Mesothelial cell of epicardium (in vitro differentiated cells): ENCODE data around the gene PMIS2. TPM values are rescaled to one million over a fixed set of nuclear protein-coding genes. Genes with fewer than 3 reads are reported as not detected.

Source experiments
- DNase-seq, 2 experiments: peaks; one replicate each; pipeline ENCODE4 v3.0.0; 2021; ENCODE audit warnings: low spot score in 2 of 2; ENCODE audit not compliant: unreplicated experiment in 2 of 2
- H3K27ac Mint-ChIP-seq: 2 replicates; pipeline ENCODE4 v1.8.0; 2021; ENCODE audit warnings: mixed read lengths
- H3K27me3 Mint-ChIP-seq: 2 replicates; pipeline ENCODE4 v1.8.0; 2021; ENCODE audit warnings: low read depth, mixed read lengths
- H3K36me3 Mint-ChIP-seq: 2 replicates; pipeline ENCODE4 v1.8.0; 2021; ENCODE audit warnings: mixed read lengths
- H3K4me1 Mint-ChIP-seq: 2 replicates; pipeline ENCODE4 v1.8.0; 2021; ENCODE audit warnings: mixed read lengths
- H3K4me3 Mint-ChIP-seq: 2 replicates; pipeline ENCODE4 v1.8.0; 2021; ENCODE audit warnings: mild to moderate bottlenecking, moderate library complexity, mixed read lengths
- H3K9me3 Mint-ChIP-seq: 2 replicates; pipeline ENCODE4 v1.8.0; 2021; ENCODE audit warnings: mixed read lengths
- total RNA-seq: library from RNA; stranded (reverse); gene quantifications from 3 replicates; pipeline ENCODE4 v1.2.1, GENCODE V29; 2021
- TF ChIP-seq, protein P1 (sequence below): fragments of 200-600 bp; sonication (generic); IDR thresholded peaks from one replicate; pipeline ENCODE4 v1.5.0; 2021; ENCODE audit warnings: antibody characterized with exemption; ENCODE audit not compliant: unreplicated experiment

The PMIS2 gene
- total RNA-seq, 1 donor from 2014 or later, result not detected

DNA sequence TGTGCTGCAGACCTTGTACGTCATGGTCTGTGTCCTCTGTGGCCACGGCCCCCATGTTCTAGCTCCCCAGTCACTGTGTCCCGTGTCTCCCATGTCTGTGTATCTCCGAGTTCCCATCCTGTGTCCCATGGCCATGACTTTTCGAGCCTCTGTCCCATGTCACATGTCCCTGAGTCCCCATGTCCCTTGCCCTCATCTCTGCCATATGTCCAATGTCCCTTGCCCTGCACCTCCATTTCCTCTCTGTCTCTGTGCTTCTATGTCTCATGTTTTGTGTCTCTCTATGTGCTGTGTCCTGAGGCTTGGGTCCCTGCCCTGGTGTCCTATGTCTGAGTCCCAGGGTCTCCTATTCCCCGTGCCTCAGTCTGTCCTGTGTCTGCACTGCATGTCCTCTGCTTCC is 24.5 kb upstream of the PMIS2 start:
- Mint-ChIP-seq H3K4me3 (no peak overlapping the region), H3K27ac (no peak overlapping the region), H3K4me1 (peaks cover 4% of the 10 kb centered on the region), H3K27me3 (peaks cover 82% of the 10 kb centered on the region), H3K36me3 (no peaks in the 10 kb centered on the region), H3K9me3 (no peaks in the 10 kb centered on the region)
- DNase-seq, result no peak
- TF ChIP-seq, protein P1, sequence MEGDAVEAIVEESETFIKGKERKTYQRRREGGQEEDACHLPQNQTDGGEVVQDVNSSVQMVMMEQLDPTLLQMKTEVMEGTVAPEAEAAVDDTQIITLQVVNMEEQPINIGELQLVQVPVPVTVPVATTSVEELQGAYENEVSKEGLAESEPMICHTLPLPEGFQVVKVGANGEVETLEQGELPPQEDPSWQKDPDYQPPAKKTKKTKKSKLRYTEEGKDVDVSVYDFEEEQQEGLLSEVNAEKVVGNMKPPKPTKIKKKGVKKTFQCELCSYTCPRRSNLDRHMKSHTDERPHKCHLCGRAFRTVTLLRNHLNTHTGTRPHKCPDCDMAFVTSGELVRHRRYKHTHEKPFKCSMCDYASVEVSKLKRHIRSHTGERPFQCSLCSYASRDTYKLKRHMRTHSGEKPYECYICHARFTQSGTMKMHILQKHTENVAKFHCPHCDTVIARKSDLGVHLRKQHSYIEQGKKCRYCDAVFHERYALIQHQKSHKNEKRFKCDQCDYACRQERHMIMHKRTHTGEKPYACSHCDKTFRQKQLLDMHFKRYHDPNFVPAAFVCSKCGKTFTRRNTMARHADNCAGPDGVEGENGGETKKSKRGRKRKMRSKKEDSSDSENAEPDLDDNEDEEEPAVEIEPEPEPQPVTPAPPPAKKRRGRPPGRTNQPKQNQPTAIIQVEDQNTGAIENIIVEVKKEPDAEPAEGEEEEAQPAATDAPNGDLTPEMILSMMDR, result no peak

DNA sequence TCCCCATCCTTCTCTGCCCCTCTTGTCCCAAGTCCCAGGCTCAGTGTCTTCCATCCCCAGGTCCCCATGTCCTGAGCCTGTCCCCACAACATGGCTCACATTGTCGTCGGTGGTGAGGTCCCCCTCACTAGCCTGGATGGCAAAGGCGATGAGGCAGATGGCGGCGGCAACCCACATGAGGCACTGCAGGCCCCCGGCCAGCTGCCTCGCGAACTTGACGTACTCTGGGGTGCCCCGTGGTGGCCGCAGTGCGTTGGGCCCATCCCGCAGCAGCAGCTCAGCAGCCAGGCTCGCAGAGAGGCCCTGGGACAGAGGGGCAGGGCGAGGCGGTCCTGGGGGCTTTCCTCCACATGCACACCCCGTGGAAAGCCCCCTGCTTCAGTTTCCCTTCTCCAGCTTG is 23.6 kb upstream of the PMIS2 start:
- Mint-ChIP-seq H3K27me3 (peaks cover 82% of the 10 kb centered on the region), H3K4me1 (peaks cover 2% of the 10 kb centered on the region), H3K9me3 (no peaks in the 10 kb centered on the region), H3K4me3 (no peak overlapping the region), H3K36me3 (no peaks in the 10 kb centered on the region), H3K27ac (no peak overlapping the region)
- DNase-seq, result no peak
- TF ChIP-seq, protein P1, result no peak

DNA sequence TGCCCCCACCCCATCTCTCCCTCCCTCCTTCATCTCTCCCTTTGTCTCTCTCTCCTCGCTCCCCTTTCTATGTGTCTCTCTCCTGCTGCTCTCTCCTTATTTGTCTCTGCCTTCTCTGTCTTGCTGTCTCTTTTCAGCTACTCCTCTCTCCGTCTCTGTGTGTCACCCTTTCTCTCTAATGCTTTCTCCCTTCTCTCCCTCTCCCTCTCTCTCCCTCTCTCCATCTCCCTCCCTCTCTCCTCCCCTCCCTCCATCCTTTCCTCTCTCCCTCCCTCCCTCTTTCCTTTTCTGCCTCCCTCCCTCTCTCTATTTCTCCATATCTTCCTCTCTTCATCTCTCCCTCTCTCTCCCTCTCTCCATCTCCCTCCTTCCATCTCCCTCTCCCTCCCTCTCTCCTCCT is 23.2 kb upstream of the PMIS2 start:
- H3K27me3 Mint-ChIP-seq, result peaks cover 80% of the 10 kb centered on the region
- TF ChIP-seq, protein P1, result no peak
- H3K4me3 Mint-ChIP-seq, result no peak overlapping the region

DNA sequence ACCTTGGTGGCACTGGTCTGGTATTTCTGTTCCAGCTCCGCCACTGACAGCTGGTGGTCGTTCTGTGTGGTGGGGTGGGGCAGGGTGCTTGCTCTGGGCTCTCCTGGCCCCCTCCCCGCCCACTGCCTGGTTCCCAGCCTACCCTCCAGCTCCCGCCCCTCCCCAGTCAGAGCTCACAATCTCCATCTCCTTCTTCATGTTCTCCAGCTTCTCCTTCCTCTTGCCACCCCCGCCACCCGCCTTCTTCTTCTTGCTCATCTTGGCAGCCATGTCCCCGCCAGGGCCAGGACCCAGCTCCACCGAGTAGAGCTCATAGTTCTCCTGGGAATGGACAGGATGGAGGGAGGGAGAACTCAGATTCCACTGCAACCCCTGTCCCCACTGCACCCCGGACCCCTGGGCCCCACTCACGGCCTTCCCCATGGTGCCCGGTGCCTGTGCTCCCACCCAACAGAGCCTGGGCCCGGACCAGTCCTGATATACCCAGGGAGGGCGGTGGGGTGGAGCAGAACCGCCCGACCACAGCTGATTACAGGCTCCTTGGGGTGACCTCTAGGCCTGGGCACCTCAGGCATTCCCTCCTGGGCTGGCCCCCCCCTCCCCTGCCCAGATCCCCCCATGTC is 22.7 kb upstream of the PMIS2 start, which contains the start of gene ATP4A:
Gene ATP4A, minus strand, starts transcription at position 452 of the 623 bp plus-strand sequence. Its CDS starts 29 bp downstream, at position 423.
- no peak for DNase-seq
- H3K36me3 Mint-ChIP-seq, result no peaks in the 10 kb centered on the region
- H3K9me3 Mint-ChIP-seq, result no peaks in the 10 kb centered on the region
- H3K27me3 Mint-ChIP-seq, result peaks cover 77% of the 10 kb centered on the region
- H3K4me1 Mint-ChIP-seq, result no peaks in the 10 kb centered on the region
- TF ChIP-seq, protein P1, result no peak
- no peak within 1 kb of the TSS for H3K4me3 Mint-ChIP-seq
- no peak within 1 kb of the TSS for H3K27ac Mint-ChIP-seq

More for the DNA sequence above, 23.2 kb upstream of the PMIS2 start:
- Mint-ChIP-seq H3K4me1 (peaks cover 2% of the 10 kb centered on the region), H3K9me3 (no peaks in the 10 kb centered on the region), H3K27ac (no peak overlapping the region), H3K36me3 (no peaks in the 10 kb centered on the region)
- DNase-seq, result no peak

DNA sequence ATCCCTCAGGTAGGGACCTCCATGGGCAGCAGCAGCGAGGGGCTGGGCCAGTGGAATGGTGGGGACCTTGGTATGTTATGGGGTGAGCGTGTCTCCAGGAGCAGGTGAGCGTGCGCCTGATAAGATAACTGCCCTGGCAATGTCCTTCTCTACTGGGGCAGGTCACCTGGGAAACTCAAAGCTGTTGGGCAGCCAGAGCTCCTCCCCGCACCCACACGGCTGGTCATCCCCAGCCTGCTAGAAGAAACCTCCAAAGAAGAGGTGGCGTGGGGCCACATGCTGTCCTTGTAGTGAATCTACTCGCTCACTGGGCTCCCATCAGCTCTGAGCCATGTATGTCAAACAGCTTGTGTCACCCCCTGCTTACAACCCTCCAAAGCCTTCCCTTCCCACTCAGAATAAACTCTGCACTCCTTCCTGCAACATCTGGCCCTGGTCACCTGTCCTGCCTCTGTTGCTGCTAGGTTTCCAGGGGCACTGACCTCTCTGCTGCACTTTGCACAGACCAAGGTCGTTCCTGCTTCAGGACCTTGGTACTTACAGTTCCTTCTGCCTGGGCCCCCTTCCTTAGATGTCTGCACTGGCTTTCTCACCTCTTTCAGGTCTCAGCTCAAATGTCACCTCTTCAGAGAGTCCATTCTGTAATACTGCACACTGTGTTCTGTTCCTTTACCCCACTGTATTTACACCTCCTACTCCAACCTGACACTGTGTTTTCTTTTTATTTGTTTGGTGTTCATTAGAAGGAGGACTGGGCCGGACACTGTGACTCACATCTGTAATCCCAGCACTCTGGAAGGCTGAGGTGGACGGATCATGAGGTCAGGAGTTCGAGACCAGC is 20.7 kb upstream of the PMIS2 start:
- H3K4me3 Mint-ChIP-seq, result no peak overlapping the region
- TF ChIP-seq, protein P1, result no peak
- no peaks in the 10 kb centered on the region for H3K9me3 Mint-ChIP-seq
- DNase-seq, result no peak
- H3K4me1 Mint-ChIP-seq, result no peaks in the 10 kb centered on the region
- H3K27me3 Mint-ChIP-seq, result peaks cover 69% of the 10 kb centered on the region
- H3K27ac Mint-ChIP-seq, result no peak overlapping the region
- H3K36me3 Mint-ChIP-seq, result no peaks in the 10 kb centered on the region
